ENCODE measurements around the gene FBP2. TPM values are rescaled to one million over a fixed set of nuclear protein-coding genes. Genes with fewer than 3 reads are reported as not detected.

The FBP2 gene
- total and polyA plus RNA-seq, 2 experiments from 2014 or later, result not detected

DNA sequence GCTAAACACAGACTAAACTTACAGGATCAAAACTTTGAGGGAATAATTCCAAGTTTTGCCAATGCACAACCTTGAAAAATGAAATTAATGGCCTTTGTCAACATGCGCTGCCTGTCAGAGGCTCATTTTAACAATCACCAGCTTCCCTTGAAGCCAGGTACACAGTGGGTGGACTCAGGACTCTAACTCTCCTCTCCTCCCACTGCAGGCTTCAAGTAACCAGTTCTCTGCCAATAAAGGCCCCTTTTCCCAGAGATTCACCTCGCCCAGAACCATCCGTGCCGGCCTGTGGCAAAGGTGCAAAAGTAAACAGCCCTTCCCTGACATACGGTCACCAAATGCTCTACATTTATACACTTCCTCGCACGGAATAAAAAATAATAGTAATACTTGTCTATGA lies 18.4 kb upstream of the FBP2 start (continued):
- TF ChIP-seq, protein P1, sequence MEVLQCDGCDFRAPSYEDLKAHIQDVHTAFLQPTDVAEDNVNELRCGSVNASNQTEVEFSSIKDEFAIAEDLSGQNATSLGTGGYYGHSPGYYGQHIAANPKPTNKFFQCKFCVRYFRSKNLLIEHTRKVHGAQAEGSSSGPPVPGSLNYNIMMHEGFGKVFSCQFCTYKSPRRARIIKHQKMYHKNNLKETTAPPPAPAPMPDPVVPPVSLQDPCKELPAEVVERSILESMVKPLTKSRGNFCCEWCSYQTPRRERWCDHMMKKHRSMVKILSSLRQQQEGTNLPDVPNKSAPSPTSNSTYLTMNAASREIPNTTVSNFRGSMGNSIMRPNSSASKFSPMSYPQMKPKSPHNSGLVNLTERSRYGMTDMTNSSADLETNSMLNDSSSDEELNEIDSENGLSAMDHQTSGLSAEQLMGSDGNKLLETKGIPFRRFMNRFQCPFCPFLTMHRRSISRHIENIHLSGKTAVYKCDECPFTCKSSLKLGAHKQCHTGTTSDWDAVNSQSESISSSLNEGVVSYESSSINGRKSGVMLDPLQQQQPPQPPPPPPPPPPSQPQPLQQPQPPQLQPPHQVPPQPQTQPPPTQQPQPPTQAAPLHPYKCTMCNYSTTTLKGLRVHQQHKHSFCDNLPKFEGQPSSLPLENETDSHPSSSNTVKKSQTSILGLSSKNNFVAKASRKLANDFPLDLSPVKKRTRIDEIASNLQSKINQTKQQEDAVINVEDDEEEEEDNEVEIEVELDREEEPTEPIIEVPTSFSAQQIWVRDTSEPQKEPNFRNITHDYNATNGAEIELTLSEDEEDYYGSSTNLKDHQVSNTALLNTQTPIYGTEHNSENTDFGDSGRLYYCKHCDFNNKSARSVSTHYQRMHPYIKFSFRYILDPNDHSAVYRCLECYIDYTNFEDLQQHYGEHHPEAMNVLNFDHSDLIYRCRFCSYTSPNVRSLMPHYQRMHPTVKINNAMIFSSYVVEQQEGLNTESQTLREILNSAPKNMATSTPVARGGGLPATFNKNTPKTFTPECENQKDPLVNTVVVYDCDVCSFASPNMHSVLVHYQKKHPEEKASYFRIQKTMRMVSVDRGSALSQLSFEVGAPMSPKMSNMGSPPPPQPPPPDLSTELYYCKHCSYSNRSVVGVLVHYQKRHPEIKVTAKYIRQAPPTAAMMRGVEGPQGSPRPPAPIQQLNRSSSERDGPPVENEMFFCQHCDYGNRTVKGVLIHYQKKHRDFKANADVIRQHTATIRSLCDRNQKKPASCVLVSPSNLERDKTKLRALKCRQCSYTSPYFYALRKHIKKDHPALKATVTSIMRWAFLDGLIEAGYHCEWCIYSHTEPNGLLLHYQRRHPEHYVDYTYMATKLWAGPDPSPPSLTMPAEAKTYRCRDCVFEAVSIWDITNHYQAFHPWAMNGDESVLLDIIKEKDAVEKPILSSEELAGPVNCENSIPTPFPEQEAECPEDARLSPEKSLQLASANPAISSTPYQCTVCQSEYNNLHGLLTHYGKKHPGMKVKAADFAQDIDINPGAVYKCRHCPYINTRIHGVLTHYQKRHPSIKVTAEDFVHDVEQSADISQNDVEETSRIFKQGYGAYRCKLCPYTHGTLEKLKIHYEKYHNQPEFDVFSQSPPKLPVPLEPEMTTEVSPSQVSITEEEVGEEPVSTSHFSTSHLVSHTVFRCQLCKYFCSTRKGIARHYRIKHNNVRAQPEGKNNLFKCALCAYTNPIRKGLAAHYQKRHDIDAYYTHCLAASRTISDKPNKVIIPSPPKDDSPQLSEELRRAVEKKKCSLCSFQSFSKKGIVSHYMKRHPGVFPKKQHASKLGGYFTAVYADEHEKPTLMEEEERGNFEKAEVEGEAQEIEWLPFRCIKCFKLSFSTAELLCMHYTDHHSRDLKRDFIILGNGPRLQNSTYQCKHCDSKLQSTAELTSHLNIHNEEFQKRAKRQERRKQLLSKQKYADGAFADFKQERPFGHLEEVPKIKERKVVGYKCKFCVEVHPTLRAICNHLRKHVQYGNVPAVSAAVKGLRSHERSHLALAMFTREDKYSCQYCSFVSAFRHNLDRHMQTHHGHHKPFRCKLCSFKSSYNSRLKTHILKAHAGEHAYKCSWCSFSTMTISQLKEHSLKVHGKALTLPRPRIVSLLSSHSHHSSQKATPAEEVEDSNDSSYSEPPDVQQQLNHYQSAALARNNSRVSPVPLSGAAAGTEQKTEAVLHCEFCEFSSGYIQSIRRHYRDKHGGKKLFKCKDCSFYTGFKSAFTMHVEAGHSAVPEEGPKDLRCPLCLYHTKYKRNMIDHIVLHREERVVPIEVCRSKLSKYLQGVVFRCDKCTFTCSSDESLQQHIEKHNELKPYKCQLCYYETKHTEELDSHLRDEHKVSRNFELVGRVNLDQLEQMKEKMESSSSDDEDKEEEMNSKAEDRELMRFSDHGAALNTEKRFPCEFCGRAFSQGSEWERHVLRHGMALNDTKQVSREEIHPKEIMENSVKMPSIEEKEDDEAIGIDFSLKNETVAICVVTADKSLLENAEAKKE (CRISPR knock-in tag; IDR thresholded peaks at IDR 0.05), result no peak
- TF ChIP-seq ZNF331 (CRISPR knock-in tag; IDR thresholded peaks at IDR 0.05; ENCODE audit: low read depth) (no peak), NANOG (IDR thresholded peaks at IDR 0.05; ENCODE audit: borderline replicate concordance) (no peak)
- TF ChIP-seq, protein P2, sequence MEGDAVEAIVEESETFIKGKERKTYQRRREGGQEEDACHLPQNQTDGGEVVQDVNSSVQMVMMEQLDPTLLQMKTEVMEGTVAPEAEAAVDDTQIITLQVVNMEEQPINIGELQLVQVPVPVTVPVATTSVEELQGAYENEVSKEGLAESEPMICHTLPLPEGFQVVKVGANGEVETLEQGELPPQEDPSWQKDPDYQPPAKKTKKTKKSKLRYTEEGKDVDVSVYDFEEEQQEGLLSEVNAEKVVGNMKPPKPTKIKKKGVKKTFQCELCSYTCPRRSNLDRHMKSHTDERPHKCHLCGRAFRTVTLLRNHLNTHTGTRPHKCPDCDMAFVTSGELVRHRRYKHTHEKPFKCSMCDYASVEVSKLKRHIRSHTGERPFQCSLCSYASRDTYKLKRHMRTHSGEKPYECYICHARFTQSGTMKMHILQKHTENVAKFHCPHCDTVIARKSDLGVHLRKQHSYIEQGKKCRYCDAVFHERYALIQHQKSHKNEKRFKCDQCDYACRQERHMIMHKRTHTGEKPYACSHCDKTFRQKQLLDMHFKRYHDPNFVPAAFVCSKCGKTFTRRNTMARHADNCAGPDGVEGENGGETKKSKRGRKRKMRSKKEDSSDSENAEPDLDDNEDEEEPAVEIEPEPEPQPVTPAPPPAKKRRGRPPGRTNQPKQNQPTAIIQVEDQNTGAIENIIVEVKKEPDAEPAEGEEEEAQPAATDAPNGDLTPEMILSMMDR (conservative IDR thresholded peaks at IDR 0.05; ENCODE audit: low read depth in 2 of 2), result no peak

DNA sequence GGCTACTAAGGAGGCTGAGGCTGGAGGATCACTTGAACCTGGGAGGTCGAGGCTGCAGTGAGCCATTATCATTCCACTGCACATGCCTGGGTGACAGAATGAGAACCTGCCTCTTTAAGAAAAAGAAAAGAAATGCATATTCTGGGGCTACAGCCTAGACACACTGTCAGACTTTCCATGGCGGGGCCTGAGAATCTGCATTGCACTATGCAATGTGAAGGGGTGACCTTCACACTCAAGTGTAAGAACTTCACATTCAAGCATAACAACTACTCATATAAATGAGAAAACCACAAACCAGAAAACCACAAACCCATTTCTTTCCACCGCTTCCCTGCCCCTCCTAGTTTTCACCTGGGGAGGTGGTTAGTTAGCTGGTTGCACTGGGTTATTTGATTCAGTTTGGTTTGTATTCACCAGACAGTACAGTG lies 18.0 kb upstream of the FBP2 start:
- no peak overlapping the region for H2AFZ ChIP-seq
- H3K4me1 ChIP-seq (ENCODE audit: insufficient read depth), result peaks cover 10% of the 10 kb centered on the region; the same call in 1 of the 2 replicates
- peaks cover 23% of the 10 kb centered on the region for H3K4me1 Mint-ChIP-seq
- no peaks in the 10 kb centered on the region for H3K36me3 ChIP-seq (ENCODE audit: insufficient read depth)
- H3K27ac ChIP-seq (ENCODE audit: low read depth), result no peak overlapping the region
- H4K20me1 ChIP-seq (replicated peaks; ENCODE audit: insufficient read depth), result no peaks in the 10 kb centered on the region
- no peak overlapping the region for H3K4me3 Mint-ChIP-seq
- no peak overlapping the region for H3K27ac Mint-ChIP-seq
- DNase-seq (ENCODE audit: low spot score), result no peak
- no peaks in the 10 kb centered on the region for H3K79me2 ChIP-seq (replicated peaks; ENCODE audit: insufficient read depth)
- H3K9me2 ChIP-seq (ENCODE audit: insufficient read depth), result no peaks in the 10 kb centered on the region
- H3K36me3 Mint-ChIP-seq (ENCODE audit: low read depth), result no peaks in the 10 kb centered on the region
- no peak overlapping the region for H3K4me3 ChIP-seq
- H3K4me2 ChIP-seq, result no peak overlapping the region
- TF ChIP-seq, protein P3, sequence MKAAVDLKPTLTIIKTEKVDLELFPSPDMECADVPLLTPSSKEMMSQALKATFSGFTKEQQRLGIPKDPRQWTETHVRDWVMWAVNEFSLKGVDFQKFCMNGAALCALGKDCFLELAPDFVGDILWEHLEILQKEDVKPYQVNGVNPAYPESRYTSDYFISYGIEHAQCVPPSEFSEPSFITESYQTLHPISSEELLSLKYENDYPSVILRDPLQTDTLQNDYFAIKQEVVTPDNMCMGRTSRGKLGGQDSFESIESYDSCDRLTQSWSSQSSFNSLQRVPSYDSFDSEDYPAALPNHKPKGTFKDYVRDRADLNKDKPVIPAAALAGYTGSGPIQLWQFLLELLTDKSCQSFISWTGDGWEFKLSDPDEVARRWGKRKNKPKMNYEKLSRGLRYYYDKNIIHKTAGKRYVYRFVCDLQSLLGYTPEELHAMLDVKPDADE (IDR thresholded peaks at IDR 0.05), result no peak
- TF ChIP-seq ZNF331 (CRISPR knock-in tag; IDR thresholded peaks at IDR 0.05; ENCODE audit: low read depth) (no peak), NANOG (IDR thresholded peaks at IDR 0.05; ENCODE audit: borderline replicate concordance) (no peak), JUNB (IDR thresholded peaks at IDR 0.05; ENCODE audit: unreplicated experiment) (no peak), STAT1 (IDR thresholded peaks at IDR 0.05; ENCODE audit: unreplicated experiment) (no peak), CREB1 (CRISPR knock-in tag; IDR thresholded peaks at IDR 0.05; ENCODE audit: low read depth) (no peak)
- TF ChIP-seq, protein P2 (conservative IDR thresholded peaks at IDR 0.05; ENCODE audit: low read depth in 2 of 2), result no peak
- H3K27me3 ChIP-seq (ENCODE audit: insufficient read depth), result no peaks in the 10 kb centered on the region
- no peak for ATAC-seq
- no peaks in the 10 kb centered on the region for H3K9me3 Mint-ChIP-seq
- peaks cover 3% of the 10 kb centered on the region for H3K27me3 Mint-ChIP-seq (ENCODE audit: insufficient read depth, low read depth, poor library complexity)
- H3F3A ChIP-seq (replicated peaks; ENCODE audit: low read depth), result no peaks in the 10 kb centered on the region
